ENCODE results near the gene MATN4. TPM values are rescaled to one million over a fixed set of nuclear protein-coding genes. Genes with fewer than 3 reads are reported as not detected.
A peak's percentile ranks its signal among the peaks of the same experiment; 100 is the strongest.

MATN4 gene
- total RNA-seq, 2 donors from 2014 or later = not detected

GRCh38 chr20:45290677-45291355 lies 17.3 kb downstream of the MATN4 start:
- peaks cover 0 to 12% of the 10 kb centered on the region in 2 donors for H3K4me1 ChIP-seq
- no peak overlapping the region for H3K27ac ChIP-seq
- H3K9me3 ChIP-seq = no peaks in the 10 kb centered on the region
- peak; percentile 74 to 92 for TF ChIP-seq CTCF (IDR thresholded peaks at IDR 0.05)
- no peaks in the 10 kb centered on the region for H3K36me3 ChIP-seq
- H3K4me3 ChIP-seq = no peak overlapping the region
- H3K27me3 ChIP-seq = no peaks in the 10 kb centered on the region
- peak; percentile 84 for DNase-seq (ENCODE audit: low spot score)

GRCh38 chr20:45289942-45290676 lies 18.0 kb downstream of the MATN4 start:
- H3K9me3 ChIP-seq = no peaks in the 10 kb centered on the region
- H3K27ac ChIP-seq = no peak overlapping the region
- TF ChIP-seq CTCF (IDR thresholded peaks at IDR 0.05) = no peak
- H3K4me3 ChIP-seq = no peak overlapping the region
- peaks cover 0 to 12% of the 10 kb centered on the region in 2 donors for H3K4me1 ChIP-seq
- no peaks in the 10 kb centered on the region for H3K36me3 ChIP-seq
- DNase-seq (ENCODE audit: low spot score) = no peak
- H3K27me3 ChIP-seq = no peaks in the 10 kb centered on the region

GRCh38 chr20:45288860-45289259 lies 19.2 kb downstream of the MATN4 start:
- Histone ChIP-seq H3K4me1 (peaks cover 0 to 10% of the 10 kb centered on the region in 2 donors), H3K9me3 (no peaks in the 10 kb centered on the region), H3K36me3 (no peaks in the 10 kb centered on the region), H3K4me3 (no peak overlapping the region), H3K27me3 (no peaks in the 10 kb centered on the region), H3K27ac (no peak overlapping the region)
- DNase-seq (ENCODE audit: low spot score) = no peak
- TF ChIP-seq CTCF (IDR thresholded peaks at IDR 0.05) = no peak

- Histone ChIP-seq H3K36me3 (no peaks in the 10 kb centered on the region), H3K4me1 (peaks cover 0 to 6% of the 10 kb centered on the region in 2 donors), H3K27ac (no peak overlapping the region), H3K9me3 (no peaks in the 10 kb centered on the region), H3K4me3 (no peak overlapping the region), H3K27me3 (no peaks in the 10 kb centered on the region)
- TF ChIP-seq CTCF (IDR thresholded peaks at IDR 0.05) = no peak
- no peak for DNase-seq (ENCODE audit: low spot score)
Measured at GRCh38 chr20:45288376-45288775, 19.7 kb downstream of the MATN4 start.

- H3K27me3 ChIP-seq = no peaks in the 10 kb centered on the region
- no peak overlapping the region for H3K4me3 ChIP-seq
- DNase-seq (ENCODE audit: low spot score) = no peak
- no peak for TF ChIP-seq CTCF (IDR thresholded peaks at IDR 0.05)
- H3K27ac ChIP-seq = no peak overlapping the region
- H3K36me3 ChIP-seq = no peaks in the 10 kb centered on the region
- H3K9me3 ChIP-seq = no peaks in the 10 kb centered on the region
- H3K4me1 ChIP-seq = no peaks in the 10 kb centered on the region
Measured at GRCh38 chr20:45283551-45284057, 24.5 kb downstream of the MATN4 start.
